ENCODE results near the gene SPATA9. TPM values are rescaled to one million over a fixed set of nuclear protein-coding genes. Genes with fewer than 3 reads are reported as not detected.

SPATA9 gene
- total RNA-seq, 1 experiment from 2014 or later = not detected

DNA sequence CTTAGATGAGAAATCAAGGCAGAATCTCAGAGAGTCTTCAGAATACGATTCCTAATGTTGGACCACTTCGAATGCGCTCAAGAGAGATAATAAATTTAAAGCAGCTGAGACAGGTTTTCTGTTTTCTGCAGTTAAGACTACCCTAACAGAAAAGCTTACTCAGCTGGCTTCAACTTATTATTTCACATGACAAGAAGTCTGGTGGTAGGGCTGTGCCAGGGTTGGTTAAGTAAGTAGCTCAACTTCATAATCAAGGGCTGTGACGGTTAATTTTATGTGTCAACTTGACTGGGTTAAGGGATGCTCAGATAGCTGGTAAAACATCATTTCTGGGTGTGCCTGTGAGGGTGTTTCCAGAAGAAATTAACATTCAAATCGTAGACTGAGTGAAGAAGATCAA, 59.1 kb downstream of the SPATA9 start:
- no peak overlapping the region for H2AFZ ChIP-seq (ENCODE audit: low read length)
- no CpG with 5 or more reads among the region's 5 CpGs for WGBS (ENCODE audit: extremely low coverage, insufficient read length, low lambda C conversion rate)

More for the DNA sequence above, 59.1 kb downstream of the SPATA9 start:
- Histone ChIP-seq H4K5ac (ENCODE audit: insufficient read length, low read depth, low read length) (no peak overlapping the region), H3K79me1 (ENCODE audit: insufficient read depth, low read depth, low read length, poor library complexity, severe bottlenecking) (no peaks in the 10 kb centered on the region), H3K27ac (ENCODE audit: insufficient read length, low read depth, low read length) (no peak overlapping the region), H3K56ac (ENCODE audit: insufficient read length, low read depth, low read length) (no peak overlapping the region), H2BK5ac (ENCODE audit: insufficient read length, low read length) (no peak overlapping the region), H3K9ac (ENCODE audit: extremely low read depth, insufficient read length, low read length) (no peak overlapping the region), H4K20me1 (ENCODE audit: control insufficient read depth, insufficient read depth, insufficient read length) (no peaks in the 10 kb centered on the region), H3K4ac (ENCODE audit: low read depth, low read length) (no peak overlapping the region), H4K91ac (ENCODE audit: insufficient read length, low read depth, low read length) (no peak overlapping the region), H3K4me1 (ENCODE audit: insufficient read depth, low read length) (no peaks in the 10 kb centered on the region), H3K4me2 (ENCODE audit: insufficient read depth, insufficient read length, low read length) (no peak overlapping the region), H3K23me2 (ENCODE audit: insufficient read length, low read depth, low read length, poor library complexity, severe bottlenecking) (peaks cover 13% of the 10 kb centered on the region), H2BK12ac (ENCODE audit: insufficient read length, low read depth, low read length) (no peak overlapping the region), H3K9me3 (ENCODE audit: control insufficient read depth, low read depth, low read length) (peaks cover 12% of the 10 kb centered on the region), H3K79me2 (ENCODE audit: insufficient read depth, low read length) (no peaks in the 10 kb centered on the region), H2BK15ac (ENCODE audit: low read depth, low read length) (no peak overlapping the region), H3K23ac (ENCODE audit: insufficient read length, low read depth, low read length) (no peak overlapping the region), H3K18ac (ENCODE audit: insufficient read length, low read depth, low read length) (no peak overlapping the region), H3T11ph (ENCODE audit: low read length) (no peak overlapping the region), H4K8ac (replicated peaks; ENCODE audit: insufficient read length, low read depth, low read length) (no peak overlapping the region), H2BK120ac (ENCODE audit: low read depth, low read length, poor library complexity, severe bottlenecking) (no peak overlapping the region), H3K27me3 (ENCODE audit: insufficient read depth, low read length) (peaks cover 21% of the 10 kb centered on the region), H2BK20ac (ENCODE audit: low read depth, low read length, poor library complexity, severe bottlenecking) (no peak overlapping the region), H2AK5ac (ENCODE audit: insufficient read length, low read length) (no peak overlapping the region), H3K14ac (ENCODE audit: insufficient read depth, low read length) (no peak overlapping the region)
- H3K27me3 Mint-ChIP-seq (ENCODE audit: low read depth) = peaks cover 52% of the 10 kb centered on the region
- H3K9me3 Mint-ChIP-seq = peaks cover 13 to 18% of the 10 kb centered on the region in 2 experiments
- H3K4me3 Mint-ChIP-seq = no peak overlapping the region
- TF ChIP-seq, protein P1, sequence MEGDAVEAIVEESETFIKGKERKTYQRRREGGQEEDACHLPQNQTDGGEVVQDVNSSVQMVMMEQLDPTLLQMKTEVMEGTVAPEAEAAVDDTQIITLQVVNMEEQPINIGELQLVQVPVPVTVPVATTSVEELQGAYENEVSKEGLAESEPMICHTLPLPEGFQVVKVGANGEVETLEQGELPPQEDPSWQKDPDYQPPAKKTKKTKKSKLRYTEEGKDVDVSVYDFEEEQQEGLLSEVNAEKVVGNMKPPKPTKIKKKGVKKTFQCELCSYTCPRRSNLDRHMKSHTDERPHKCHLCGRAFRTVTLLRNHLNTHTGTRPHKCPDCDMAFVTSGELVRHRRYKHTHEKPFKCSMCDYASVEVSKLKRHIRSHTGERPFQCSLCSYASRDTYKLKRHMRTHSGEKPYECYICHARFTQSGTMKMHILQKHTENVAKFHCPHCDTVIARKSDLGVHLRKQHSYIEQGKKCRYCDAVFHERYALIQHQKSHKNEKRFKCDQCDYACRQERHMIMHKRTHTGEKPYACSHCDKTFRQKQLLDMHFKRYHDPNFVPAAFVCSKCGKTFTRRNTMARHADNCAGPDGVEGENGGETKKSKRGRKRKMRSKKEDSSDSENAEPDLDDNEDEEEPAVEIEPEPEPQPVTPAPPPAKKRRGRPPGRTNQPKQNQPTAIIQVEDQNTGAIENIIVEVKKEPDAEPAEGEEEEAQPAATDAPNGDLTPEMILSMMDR (conservative IDR thresholded peaks at IDR 0.05) = no peak
- peaks cover 8 to 12% (median 12%) of the 10 kb centered on the region in 3 experiments for H3K36me3 Mint-ChIP-seq (ENCODE audit: insufficient read depth in 1 of 3, low read depth in 3 of 3)
- H3K4me1 Mint-ChIP-seq = peaks cover 14% of the 10 kb centered on the region in 2 experiments
- DNase-seq = no peak
- H3K27ac Mint-ChIP-seq = no peak overlapping the region

Data from H9 (cell line).